GM19240 (cell line): ENCODE measurements around the gene CMTM1.
"Not testable (repeated sequence)": the region's sequence is repeated elsewhere in the genome, so short reads cannot be mapped to it uniquely, and the experiment has no call there.

ENCODE experiments used
- DNase-seq: peaks from one replicate; pipeline ENCODE4 v3.0.0; 2011; ENCODE audit warnings: low spot score; ENCODE audit not compliant: insufficient read length

Gene CMTM1

DNA sequence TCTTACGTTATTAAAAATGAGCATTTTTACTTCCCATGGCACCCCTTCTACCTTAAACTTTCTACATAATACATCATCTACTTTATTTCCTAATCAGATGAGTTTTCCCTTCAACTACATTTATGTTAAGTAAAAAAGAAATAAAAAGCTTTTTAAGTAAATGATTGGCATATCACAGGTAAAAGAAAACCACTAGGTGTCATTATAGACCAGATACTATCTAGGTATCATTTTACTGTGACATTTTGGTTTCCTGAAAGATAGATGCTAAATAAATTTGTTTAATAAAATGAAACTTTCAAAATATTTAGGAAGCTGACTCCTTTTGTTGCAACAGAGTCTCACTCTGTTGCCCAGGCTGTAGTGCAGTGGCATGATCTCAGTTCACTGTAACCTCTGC lies 3.8 kb upstream of the CMTM1 start:
- DNase-seq = no peak

DNA sequence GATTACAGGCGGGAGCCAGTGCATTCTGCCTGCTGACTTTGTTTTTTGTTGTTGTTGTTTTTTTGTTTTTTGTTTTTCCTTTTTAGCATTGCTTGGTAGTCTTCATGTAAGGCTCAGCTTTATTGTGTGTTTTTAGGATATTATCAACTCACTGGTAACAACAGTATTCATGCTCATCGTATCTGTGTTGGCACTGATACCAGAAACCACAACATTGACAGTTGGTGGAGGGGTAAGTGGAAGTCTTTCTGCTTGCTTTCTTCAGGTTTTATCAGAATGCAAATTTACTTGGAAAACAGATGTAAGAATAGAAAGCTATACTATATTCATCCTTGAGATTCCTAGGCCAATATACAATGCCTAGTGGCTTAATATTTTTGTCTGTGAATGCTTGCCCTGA lies 3.3 kb upstream of the CMTM1 start:
- DNase-seq = no peak

GRCh38 chr16:66563574-66564334 lies 2.5 kb upstream of the CMTM1 start:
- no peak for DNase-seq

DNA sequence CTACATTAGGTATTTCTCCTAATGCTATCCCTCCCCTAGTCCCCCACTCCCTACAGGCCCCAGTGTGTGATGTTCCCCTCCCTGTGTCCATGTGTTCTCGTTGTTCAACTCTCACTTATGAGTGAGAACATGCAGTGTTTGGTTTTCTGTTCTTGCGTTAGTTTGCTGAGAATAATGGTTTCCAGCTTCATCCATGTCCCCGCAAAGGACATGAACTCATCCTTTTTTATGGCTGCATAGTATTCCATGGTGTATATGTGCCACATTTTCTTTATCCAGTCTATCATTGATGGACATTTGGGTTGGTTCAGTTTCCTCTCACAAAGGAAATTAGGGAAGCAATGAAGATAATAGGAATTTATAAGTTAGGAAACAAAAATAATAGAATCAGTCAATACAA lies 1.0 kb downstream of the CMTM1 start:
- DNase-seq = not testable (repeated sequence)

DNA sequence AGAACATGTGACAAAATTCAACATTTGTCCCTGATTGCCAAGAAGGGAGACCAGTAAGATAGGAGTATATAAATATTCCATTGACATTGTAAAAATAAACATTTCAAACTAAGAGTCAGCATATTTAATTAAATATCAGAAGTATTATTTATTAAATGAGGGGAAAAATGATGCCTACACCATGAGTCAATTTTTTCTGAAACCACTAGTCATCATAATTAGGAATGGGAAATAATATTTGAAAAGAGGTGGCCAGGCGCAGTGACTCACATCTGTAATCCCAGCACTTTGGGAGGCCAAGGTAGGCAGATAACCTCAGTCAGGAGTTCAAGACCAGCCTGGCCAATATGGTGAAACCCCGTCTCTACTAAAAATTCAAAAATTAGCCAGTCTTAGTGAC lies 2.1 kb downstream of the CMTM1 start:
- DNase-seq = no peak

GRCh38 chr16:66569131-66569530 lies 2.9 kb downstream of the CMTM1 start:
- DNase-seq = no peak

GRCh38 chr16:66569827-66570405 lies 3.7 kb downstream of the CMTM1 start:
- DNase-seq = no peak

GRCh38 chr16:66572356-66572755 lies 6.1 kb downstream of the CMTM1 start:
- no peak for DNase-seq

DNA sequence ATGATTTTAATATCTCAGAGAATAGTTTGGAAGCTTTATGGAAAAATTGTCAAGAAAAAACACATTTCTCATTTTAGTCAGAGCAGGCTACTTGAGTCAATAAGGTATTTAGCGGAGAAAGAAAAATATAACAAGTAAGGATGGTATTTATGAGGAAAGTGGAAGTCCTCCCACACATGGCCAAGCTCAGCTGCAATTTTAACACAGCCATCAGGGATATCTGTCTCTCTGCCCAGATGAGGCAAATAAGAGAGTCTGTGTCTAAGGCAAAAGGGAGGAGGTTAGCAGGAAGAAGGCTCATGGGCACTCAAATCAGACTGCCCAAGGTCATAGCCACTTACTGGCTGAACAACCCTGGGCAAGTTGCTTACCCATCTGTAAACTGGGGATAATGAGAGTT lies 7.8 kb downstream of the CMTM1 start:
- no peak for DNase-seq

DNA sequence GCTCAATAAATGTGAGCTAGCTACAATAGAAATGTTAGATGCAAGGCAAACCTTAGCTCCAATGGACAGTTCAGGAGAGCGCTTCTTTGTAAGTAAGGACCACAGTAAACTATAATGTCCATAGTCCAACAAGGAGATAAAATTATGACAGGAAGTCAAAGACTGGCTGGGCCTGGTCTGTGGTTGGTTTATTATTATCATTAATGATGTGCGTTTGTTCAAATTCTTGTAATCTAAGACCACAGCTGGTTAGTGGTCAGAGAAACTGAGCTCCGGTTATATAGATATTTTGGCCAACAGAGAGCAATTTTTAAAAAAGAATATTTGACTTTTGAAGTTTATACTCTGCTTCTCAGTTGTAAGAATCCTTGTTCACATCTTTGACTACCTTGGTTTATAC lies 8.3 kb downstream of the CMTM1 start:
- no peak for DNase-seq

DNA sequence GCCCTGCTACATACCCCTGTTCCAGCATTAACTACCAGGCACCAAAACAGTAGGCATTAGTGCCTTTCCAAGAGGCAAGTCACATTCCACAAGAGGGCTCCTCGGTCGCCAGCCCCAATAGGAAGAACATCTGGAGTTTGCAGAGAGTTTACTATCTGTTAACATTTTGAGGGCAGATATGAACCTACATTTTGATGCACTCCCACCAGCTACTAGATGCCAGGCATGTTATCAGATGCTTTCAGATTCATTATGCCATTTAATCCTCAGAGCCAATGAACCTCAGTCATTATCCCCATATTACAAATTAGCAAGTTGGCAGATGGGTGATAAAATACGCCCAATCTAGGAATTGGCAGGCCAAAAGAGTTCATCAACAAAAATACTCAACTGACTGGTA lies 8.8 kb downstream of the CMTM1 start:
- no peak for DNase-seq

DNA sequence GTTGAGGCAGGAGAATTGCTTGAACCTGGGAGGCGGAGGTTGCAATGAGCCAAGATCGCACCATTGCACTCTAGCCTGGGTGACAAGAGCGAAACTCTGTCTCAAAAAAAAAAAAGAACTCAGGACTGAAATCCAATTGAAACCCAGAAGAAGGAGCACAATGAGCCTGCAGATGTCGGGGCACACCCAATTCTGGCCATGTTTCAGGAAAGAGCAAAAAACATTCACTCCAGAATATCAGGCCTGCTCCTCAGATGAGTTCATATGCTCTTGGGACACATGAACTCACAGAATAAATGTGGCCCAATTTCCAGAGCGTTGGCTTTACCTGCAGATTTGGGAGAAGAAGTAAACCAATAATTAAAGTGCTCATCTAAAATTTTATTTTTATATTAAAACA lies 10.1 kb downstream of the CMTM1 start:
- no peak for DNase-seq

DNA sequence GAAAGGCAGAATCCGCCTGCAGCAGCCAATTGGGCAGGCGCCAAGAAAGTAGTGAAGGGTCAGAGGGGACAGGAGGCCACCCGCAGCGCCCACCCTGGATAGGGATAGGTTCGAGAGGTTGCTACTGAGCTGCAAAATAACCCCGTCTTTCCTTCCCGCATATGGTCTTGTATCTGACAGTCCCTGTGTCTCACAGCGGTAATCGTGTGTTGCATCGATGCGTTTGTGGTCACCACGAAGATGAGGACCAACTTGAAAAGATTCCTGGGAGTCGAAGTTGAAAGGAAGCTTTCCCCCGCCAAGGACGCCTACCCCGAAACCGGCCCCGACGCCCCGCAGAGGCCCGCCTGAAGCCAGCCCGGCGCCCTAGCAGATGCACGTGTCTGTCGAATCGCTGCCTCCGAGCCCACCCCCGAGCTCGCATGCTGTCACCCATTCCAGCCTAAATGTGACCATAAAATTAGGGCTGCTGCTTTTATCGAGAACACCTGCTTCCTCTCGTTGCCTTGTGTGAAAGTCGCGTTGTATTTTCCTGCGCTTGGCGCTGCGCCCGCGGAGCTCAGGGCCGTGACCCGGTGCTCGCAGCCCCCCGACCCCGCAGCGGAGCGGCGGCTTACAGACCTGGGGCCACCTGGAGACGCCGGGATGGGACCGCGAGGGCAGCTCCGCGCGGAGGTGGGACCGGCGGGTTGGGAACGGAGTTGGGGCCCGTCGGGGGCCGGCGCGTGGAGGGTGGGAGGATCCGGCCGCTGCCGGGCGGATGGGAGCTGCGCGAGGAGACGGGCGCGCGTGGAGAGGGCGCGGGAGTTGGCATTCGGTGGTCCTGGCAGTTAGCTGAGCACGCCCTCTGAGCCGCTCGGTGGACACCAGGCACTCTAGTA lies 12.7 kb downstream of the CMTM1 start, which contains the start of gene CMTM2:
TSS of gene CMTM2 (plus strand) at position 813 of the 881 bp plus-strand sequence. CDS start 145 bp downstream, outside the sequence.
- DNase-seq = no peak

DNA sequence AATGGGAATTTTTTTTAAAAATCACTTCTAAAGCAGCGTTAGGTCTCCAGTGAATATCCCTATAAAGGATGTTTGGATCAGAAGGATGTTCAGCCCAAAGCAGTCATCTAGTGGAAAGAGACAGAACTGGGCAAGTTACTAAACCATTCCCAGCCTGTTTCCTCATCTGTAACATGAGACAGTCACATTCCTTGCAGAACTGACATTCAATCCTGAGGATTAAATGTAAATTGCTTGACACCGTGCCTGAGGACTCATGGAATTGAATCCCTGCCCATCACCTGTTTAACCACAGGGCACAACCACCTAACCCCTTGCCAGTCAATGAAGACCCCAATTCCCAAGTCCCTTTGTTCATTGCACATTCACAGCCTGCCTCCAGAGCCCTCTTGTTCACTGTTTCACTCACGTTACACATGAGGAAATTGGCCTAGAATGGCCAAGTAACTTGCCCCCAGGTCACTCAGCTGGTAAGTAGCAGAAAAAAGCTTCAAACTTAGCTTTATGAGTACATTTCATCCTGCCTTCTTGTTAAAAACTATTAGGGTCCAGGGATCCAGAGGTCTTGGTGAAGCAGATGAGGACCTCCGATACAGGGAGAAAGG lies 14.5 kb downstream of the CMTM1 start:
- DNase-seq = no peak

GRCh38 chr16:66581246-66581952 lies 15.2 kb downstream of the CMTM1 start:
- no peak for DNase-seq

DNA sequence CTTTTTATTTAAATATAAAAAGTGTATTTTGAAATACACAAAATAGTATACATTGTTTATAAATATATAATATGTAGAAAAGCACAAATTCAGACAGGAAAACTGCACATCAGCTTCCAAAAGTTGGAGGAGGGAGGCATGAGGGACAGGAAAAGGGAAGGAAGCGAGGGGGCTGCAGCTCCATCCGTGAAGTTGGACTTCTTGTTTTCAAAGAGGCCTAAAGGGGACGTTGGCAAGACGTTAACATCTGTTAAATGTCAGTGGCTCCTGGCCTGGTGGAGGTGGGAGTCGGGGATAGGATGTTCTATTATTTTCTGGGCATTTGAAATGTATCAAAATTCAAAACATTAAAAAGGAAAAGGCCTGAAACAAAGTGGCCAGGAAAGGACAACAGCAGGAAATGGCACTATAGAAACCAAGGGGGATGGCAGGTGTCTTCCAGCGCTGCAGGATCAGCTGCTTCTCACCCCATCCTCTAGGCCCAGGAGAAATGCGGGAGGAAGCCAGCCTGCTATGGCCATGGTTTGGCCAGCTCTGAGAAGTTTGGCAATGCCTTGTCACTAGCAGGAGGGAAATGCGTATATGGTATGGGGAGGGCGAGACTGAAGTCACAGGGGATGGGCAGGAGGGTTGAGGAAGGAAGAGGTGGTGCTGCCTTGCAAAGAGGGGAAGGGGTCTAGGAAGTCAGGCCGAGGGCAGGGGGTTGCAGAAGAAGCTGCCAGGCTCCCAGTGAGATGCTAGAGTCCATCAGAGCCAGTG lies 19.4 kb downstream of the CMTM1 start:
- DNase-seq = no peak

- DNase-seq = no peak
These were observed 21.8 kb downstream of the CMTM1 start for GRCh38 chr16:66587881-66588600.

DNA sequence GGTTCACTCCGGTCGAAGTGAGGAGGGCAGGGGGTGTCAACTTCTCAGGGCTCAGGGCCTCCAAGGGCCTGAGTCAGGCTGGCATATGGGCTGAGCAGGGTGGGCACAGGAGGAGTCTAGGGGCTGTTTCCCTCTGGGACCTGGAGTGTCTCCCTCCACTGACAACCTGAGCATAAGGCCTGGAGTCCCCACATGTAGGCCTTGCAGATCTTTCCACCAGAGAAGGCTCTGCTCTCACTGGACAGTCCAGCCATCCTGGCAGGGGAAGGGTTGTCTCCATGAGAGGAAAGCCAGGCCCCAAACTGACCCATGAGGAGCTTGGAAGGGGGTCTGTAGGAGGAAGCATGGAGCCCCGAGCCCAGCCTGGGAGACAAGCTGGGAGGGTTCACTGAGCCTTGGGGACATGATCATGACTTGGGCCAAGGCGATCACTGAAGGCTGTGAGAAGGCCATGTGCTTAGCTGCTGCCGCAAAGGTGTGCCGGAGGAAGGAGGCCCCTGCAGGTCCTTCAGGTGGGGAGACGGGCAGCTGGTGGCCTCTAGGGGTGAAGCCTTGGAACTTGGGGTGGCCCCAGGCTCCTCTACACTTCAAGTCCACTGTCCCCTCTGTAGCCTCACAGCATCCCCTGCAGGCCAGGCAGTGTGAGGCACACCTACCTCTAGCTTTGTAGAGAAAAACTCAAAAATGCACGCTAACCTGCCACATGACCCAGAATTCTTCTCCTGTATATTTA lies 22.9 kb downstream of the CMTM1 start:
- no peak for DNase-seq

- DNase-seq = no peak
These were observed 24.1 kb downstream of the CMTM1 start for GRCh38 chr16:66590322-66590721.
